C4-2B (cell line): ENCODE results near the gene POU6F2.

Experiments
- H3K27ac ChIP-seq: fragments of 450-650 bp; 2 replicates; pipeline ENCODE4 v1.5.1; 2017
- ZFX ChIP-seq: fragments of 450-650 bp; IDR thresholded peaks from 2 replicates; pipeline ENCODE4 v1.6.1; 2017
- TF ChIP-seq, protein P1 (sequence below): fragments of 450-650 bp; conservative IDR thresholded peaks from 2 replicates; pipeline ENCODE4 v1.5.1; 2017; ENCODE audit warnings: mild to moderate bottlenecking

Gene POU6F2

DNA sequence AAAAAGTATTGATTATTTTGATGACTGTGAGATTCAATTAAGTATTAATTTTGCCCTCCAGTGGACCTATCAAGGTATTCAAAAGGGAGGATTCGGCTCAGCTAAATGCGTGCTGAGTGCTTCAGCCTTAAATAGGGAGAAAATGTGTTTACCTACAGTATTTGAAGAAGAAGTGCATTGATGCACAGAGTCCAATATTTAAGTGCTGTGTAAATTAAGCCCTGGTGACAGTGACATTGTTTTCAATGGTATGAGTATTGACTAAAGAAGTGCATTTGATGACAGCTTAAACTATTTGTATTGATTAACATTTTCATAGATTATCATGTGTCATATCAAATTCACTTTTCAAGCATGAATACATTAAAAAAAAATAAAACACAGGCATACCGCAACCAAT lies 106.6 kb downstream of the POU6F2 start:
- no peak for TF ChIP-seq ZFX
- TF ChIP-seq, protein P1, sequence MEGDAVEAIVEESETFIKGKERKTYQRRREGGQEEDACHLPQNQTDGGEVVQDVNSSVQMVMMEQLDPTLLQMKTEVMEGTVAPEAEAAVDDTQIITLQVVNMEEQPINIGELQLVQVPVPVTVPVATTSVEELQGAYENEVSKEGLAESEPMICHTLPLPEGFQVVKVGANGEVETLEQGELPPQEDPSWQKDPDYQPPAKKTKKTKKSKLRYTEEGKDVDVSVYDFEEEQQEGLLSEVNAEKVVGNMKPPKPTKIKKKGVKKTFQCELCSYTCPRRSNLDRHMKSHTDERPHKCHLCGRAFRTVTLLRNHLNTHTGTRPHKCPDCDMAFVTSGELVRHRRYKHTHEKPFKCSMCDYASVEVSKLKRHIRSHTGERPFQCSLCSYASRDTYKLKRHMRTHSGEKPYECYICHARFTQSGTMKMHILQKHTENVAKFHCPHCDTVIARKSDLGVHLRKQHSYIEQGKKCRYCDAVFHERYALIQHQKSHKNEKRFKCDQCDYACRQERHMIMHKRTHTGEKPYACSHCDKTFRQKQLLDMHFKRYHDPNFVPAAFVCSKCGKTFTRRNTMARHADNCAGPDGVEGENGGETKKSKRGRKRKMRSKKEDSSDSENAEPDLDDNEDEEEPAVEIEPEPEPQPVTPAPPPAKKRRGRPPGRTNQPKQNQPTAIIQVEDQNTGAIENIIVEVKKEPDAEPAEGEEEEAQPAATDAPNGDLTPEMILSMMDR: no peak
- no peak overlapping the region for H3K27ac ChIP-seq

DNA sequence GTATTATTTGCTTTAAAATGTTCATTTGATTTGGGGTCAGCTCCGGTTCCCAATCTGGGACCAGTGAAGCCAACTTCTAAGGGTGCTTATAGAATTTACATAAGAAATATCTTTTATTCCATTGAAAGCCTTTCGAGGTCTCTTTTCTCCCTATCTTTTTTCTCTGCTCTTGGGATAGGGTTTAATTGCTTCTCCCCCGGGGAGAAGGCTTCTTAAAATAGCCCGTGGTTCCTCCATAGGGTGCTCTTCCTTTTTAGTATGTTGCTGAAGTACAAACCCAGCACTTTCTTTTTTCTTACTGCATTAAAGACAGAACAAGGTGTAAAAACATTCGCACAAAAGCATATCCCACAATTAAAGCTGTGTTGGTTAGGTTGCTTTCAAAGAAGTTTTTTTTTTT lies 107.5 kb downstream of the POU6F2 start:
- no peak overlapping the region for H3K27ac ChIP-seq
- TF ChIP-seq ZFX: no peak
- TF ChIP-seq, protein P1: no peak

DNA sequence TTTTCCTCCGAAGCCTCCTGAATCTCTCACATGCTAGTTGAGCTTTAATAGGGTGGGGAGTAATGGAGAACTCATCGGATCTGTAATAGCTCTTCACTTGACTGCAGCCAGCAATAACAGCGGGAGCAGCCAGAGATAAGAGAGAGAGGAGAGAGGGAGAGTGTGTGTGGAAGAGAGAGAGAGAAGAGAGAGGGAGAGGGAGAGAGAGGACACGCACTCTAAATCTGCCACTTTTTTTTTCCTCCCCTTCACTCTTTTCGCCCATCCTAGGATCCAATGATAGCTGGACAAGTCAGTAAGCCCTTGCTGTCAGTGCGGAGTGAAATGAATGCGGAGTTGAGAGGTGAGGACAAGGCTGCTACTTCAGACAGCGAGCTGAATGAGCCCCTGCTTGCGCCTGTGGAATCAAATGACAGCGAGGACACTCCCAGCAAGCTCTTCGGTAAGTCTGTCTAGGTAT lies 107.9 kb downstream of the POU6F2 start:
- no peak overlapping the region for H3K27ac ChIP-seq
- no peak for TF ChIP-seq ZFX
- TF ChIP-seq, protein P1: no peak

DNA sequence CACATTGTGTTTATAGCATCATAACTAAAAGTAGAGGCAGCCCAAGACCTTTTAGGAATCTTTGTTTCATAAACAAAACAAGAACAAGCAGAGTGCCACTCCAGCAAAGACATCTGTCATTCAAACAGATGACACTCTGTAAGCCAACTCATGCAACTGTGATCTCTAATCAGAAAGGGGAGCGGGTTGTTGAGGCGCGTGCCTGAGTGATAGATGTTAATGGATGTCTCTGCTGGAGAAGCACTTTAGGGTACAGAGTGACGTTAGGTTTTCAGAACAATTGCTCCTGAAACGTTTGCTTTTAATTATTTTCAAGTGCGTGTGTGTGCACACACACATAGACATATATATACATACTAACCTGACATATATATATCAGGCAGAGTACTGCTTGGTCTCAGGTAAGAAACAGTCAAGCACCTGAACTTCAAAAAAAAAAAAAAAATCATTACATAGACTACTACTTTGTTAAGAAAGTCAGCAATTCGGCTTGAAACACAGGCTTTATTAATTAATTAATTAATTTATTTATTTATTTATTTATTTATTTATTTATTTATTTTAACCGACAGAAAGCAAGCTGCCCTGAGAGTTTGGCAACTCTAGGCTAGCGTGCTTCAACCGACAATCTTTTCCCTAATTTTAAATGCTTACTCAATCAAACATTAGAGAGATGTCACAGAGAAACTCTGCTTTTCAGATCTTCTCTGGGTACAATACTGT lies 109.1 kb downstream of the POU6F2 start:
- TF ChIP-seq, protein P1: no peak
- no peak for TF ChIP-seq ZFX
- H3K27ac ChIP-seq: no peak overlapping the region

DNA sequence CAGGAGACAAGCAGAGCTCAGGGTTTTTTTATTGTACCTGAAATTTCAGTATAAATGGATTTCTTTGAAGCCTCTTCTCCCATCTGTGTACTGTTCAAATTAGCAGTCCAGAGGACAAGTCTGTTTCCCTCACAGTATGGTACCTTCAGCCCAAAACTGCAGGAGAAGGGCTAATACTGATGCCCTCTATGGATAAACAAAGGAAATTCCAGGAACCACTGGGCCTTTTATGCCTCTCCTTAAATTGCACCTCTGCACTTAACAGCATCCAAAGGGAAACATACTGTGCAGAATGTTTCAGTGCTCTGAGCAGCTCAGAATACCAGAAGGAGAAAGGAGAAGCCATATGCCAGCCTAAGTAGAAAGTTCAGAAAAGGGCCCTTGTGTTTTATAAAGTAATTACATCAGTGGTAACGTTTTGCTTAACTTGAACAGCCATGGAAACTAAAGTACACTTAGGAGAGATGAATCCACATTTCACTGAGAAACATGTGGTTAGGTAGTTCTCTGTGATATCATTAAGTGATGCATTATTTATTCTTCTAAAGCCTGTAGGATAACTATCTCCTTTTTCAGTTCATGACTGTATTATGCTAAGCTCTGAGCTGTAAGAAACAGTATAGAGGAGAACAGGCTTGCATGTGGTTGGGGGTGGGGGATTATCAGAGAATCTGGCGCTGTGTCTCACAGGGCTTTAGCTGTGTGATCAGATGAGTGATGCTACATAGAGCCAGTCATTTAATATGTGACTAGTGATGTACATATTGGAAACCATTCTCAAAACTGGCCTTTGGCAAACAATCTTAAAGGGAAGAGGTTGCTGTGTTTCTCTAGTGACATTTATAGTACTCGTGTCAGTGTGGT lies 111.3 kb downstream of the POU6F2 start:
- TF ChIP-seq, protein P1: no peak; the same call in 1 of the 2 replicates
- TF ChIP-seq ZFX: no peak
- no peak overlapping the region for H3K27ac ChIP-seq

DNA sequence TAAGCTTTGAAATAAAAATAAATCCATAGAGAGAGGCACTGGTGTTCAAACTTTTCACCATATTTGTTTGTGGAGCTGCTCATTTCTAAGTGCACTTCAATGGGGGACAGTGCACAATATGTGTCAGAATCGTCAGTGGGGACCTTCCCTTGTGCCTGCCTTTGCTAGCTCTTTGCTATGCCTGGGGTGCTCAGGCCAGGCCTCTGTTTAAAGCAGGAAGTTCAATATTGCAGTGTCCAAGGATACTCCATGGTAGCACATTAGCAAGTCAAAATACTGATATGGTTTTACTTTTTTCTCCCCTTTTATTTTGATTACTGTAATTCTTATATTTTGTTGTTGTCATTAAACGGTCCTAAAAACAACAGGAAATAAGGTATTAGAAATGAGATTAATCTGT lies 113.4 kb downstream of the POU6F2 start:
- TF ChIP-seq ZFX: no peak
- TF ChIP-seq, protein P1: no peak
- H3K27ac ChIP-seq: no peak overlapping the region

DNA sequence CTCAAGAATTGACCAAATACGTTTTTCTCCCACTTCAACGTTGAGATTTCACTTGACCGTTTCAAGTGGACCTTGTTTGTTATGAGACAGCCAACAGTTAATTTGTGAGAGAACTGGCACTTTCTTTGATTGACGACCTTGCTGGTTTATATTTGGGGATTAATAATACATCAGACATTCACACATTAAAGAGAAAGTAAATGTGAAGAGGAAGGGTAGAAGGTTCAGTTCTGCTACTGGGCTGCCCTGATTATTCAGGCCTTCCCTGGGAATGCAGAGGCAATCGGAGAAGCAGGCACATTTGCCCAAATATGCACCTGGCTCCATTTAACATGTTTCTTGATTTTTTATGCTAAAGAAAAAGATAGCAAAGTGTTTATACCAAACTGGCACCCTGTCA lies 114.1 kb downstream of the POU6F2 start:
- TF ChIP-seq, protein P1: no peak
- no peak for TF ChIP-seq ZFX
- H3K27ac ChIP-seq: no peak overlapping the region
